SKM-1 treated with dmso at 0.1 percent for 144 hours (cell line): ENCODE results near the gene SNX20.

Source experiments
- DNase-seq: peaks from one replicate; lab custom pipeline; 2025; ENCODE audit not compliant: unreplicated experiment; lab: John Stamatoyannopoulos, UW

Gene SNX20, protein sequence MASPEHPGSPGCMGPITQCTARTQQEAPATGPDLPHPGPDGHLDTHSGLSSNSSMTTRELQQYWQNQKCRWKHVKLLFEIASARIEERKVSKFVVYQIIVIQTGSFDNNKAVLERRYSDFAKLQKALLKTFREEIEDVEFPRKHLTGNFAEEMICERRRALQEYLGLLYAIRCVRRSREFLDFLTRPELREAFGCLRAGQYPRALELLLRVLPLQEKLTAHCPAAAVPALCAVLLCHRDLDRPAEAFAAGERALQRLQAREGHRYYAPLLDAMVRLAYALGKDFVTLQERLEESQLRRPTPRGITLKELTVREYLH

GRCh38 chr16:50681021-50681885 lies at the start of gene SNX20:
Gene SNX20 (minus strand): TSS chr16:50681312. CDS start chr16:50677526, 3,786 bp downstream.
- DNase-seq, result no peak

DNA sequence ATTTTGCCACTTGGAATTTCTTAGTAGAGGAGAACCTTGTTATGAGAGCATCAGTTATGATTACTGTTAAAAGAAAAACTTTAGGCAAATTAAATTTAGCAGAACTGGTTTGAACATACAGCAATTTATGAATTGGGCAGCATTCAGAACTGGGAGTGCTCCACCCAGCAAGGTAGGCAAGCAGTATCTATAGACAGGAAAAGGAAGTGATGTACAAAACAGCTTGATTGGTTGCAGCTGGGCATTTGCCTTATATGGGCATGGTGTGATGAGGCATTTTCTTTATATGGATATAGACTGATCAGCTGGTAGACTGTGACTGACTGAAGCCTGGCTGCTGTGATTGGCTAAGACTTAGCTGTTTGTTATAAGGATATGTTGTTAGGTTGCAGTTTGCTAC lies 43.2 kb upstream of the SNX20 start:
- no peak for DNase-seq

- no peak for DNase-seq
Observed at GRCh38 chr16:50722960-50723359, 41.8 kb upstream of the SNX20 start.

GRCh38 chr16:50722405-50722737 lies 41.3 kb upstream of the SNX20 start:
- no peak for DNase-seq

- DNase-seq, result no peak
Observed at GRCh38 chr16:50721549-50722404, 40.7 kb upstream of the SNX20 start.

- DNase-seq, result no peak
Observed at GRCh38 chr16:50719401-50720337, 38.6 kb upstream of the SNX20 start.

- DNase-seq, result no peak
Observed at GRCh38 chr16:50718761-50719400, 37.8 kb upstream of the SNX20 start.

GRCh38 chr16:50718061-50718760 lies 37.1 kb upstream of the SNX20 start:
- DNase-seq, result no peak

- no peak for DNase-seq
Observed at GRCh38 chr16:50717494-50717893, 36.4 kb upstream of the SNX20 start.

GRCh38 chr16:50717091-50717490 lies 36.0 kb upstream of the SNX20 start:
- DNase-seq, result peak; percentile 26

DNA sequence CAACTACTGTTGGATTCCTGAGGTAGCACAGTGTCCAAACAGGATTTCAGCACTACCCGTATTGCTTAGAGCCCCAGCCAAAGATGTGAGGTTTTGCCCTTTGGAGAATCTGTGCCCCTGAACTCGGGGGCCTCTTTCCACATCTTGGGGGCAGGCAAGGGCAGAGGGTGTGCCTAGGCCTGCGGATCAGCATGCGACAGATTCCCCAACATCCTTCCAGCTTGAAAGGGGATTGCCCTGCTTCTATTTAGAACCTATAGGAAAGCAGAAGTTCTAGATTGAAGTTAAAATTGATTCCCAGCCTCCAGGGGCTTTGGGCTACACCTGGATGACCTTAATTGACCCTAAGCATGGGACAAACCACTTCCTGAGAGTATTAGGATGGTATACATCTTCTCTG lies 31.8 kb upstream of the SNX20 start:
- DNase-seq, result no peak

DNA sequence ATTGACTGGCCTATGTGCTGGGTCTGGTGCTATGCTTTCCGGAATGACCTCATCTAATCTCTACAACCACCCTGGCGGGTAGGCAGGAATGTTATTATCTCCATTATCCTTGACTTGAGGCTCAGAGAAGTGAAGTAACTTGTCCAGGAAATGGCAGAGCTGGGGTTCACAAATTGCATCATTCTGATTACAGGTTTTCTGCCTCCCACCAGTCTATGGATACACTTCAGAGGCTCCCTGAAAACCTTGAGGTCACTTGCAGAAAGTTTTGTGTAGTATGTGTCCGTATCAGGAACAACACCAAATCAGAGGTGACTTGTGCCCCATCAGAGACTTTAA lies 31.4 kb upstream of the SNX20 start:
- peak; percentile 52 for DNase-seq

DNA sequence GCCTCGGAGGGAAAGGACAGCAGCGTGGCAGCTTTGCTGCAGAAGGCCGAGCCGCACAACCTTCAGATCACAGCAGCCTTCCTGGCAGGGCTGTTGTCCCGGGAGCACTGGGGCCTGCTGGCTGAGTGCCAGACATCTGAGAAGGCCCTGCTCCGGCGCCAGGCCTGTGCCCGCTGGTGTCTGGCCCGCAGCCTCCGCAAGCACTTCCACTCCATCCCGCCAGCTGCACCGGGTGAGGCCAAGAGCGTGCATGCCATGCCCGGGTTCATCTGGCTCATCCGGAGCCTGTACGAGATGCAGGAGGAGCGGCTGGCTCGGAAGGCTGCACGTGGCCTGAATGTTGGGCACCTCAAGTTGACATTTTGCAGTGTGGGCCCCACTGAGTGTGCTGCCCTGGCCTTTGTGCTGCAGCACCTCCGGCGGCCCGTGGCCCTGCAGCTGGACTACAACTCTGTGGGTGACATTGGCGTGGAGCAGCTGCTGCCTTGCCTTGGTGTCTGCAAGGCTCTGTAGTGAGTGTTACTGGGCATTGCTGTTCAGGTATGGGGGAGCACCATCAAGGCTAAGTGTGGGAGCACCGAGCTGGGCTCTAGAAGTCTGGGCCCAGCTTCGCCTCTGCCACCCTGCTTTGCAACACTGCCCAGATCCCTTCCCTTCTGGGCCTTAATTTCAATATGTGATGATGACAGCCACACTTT lies 30.9 kb upstream of the SNX20 start:
- no peak for DNase-seq

DNA sequence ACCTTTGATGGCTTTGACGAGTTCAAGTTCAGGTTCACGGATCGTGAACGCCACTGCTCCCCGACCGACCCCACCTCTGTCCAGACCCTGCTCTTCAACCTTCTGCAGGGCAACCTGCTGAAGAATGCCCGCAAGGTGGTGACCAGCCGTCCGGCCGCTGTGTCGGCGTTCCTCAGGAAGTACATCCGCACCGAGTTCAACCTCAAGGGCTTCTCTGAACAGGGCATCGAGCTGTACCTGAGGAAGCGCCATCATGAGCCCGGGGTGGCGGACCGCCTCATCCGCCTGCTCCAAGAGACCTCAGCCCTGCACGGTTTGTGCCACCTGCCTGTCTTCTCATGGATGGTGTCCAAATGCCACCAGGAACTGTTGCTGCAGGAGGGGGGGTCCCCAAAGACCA lies 29.9 kb upstream of the SNX20 start:
- no peak for DNase-seq

GRCh38 chr16:50709980-50710379 lies 28.9 kb upstream of the SNX20 start:
- no peak for DNase-seq

DNA sequence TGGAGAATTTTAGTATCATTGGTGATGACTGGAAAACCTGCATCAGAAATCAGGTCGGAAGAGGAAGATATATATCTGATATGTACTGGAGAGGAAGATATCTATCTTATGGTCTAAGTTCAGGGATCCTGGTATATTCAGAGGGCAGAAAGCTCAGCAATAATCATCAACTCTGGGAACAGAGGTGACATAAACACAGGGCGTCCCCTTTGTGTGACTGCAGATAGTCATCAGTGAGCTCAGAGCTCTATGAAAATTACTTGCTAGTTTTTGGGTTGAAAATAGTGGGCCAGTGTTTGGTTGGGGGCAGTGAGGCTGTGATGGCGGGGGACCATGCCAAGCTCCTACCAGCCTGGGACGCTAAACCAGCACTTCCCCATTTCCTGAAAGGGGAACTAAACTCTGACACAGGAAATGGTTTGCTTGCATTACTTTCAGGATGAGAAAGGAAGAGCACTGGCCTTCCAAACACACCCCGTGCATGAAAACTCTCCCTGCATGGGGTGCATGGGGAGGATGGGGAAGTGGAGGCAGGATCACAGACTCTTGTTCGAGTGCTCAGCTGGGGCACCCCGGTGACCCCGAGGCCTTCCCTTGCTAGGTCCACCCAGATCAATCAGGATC lies 28.1 kb upstream of the SNX20 start:
- DNase-seq, result peak; percentile 87

DNA sequence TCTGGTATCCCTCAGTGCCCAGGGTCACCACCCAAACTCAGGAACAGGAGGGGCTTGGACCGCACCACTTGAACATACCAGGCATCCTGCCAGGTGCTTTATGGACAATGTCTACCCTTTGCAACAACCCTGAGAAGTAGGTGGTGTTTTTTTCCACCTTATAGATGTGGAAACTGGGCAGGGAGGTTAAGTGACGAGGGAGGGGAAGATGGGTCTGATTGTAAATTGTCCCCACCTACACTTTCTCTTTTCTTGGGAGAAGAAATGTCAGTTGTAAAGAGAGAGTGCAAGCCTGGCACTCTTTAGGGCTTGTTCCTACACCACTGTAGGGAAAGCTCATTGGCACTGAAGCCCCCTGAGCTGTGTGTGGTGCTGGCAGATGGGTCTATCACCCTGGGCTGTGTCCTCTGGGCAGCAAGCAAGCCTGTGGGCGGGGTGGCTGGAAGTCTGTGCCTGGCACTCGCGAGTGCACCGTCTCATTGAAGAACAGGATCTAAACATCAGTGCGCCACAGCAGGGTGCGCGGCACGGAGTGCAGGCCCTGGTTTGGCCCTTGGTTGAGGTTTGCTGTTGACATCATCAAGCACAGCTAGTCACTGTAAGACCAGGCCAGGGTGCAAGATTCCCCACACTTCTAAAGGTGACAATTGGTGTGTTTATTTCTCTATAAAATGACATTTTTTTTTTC lies 27.4 kb upstream of the SNX20 start:
- DNase-seq, result no peak

- DNase-seq, result no peak
Observed at GRCh38 chr16:50706250-50706649, 25.1 kb upstream of the SNX20 start.
